GM23338 (cell line): ENCODE data around the gene BRI3. TPM values are rescaled to one million over a fixed set of nuclear protein-coding genes. Genes with fewer than 3 reads are reported as not detected.

ENCODE experiments used
- ATAC-seq: fragments of 200-7000 bp; cut with Tn5 transposase; 3 replicates; pipeline ENCODE4 v1.9.1; 2020
- DNase-seq: peaks from one replicate; pipeline ENCODE4 v3.0.0-alpha.2; 2015; ENCODE audit warnings: low spot score
- H2AFZ ChIP-seq: fragments of 200-600 bp; sonication (generic); 2 replicates; pipeline ENCODE4 v1.8.0; 2016; ENCODE audit warnings: antibody characterized with exemption, mild to moderate bottlenecking, moderate library complexity
- H3F3A ChIP-seq: fragments of 200-600 bp; sonication (generic); replicated peaks from 2 replicates; pipeline ENCODE4 v1.8.0; 2017; ENCODE audit warnings: antibody characterized with exemption, mixed run types, low read depth
- H3K27ac ChIP-seq: fragments of 200-600 bp; sonication (generic); 2 replicates; pipeline ENCODE4 v1.6.1; 2016; ENCODE audit warnings: low read depth
- H3K27me3 ChIP-seq: fragments of 200-600 bp; sonication (generic); 2 replicates; pipeline ENCODE4 v1.8.0; 2016; ENCODE audit warnings: mild to moderate bottlenecking, mixed run types, moderate library complexity; ENCODE audit not compliant: insufficient read depth
- H3K36me3 ChIP-seq: fragments of 200-600 bp; sonication (generic); 2 replicates; pipeline ENCODE4 v1.8.0; 2016; ENCODE audit warnings: mild to moderate bottlenecking; ENCODE audit not compliant: insufficient read depth
- H3K4me1 ChIP-seq: fragments of 200-600 bp; sonication (generic); 2 replicates; pipeline ENCODE4 v1.8.0; 2016; ENCODE audit warnings: mild to moderate bottlenecking, moderate library complexity; ENCODE audit not compliant: insufficient read depth
- H3K4me2 ChIP-seq: fragments of 200-600 bp; sonication (generic); 2 replicates; pipeline ENCODE4 v1.7.1; 2017; ENCODE audit warnings: mixed run types
- H3K4me3 ChIP-seq: fragments of 200-600 bp; sonication (generic); 2 replicates; pipeline ENCODE4 v1.6.1; 2016; ENCODE audit warnings: mixed run types
- H3K79me2 ChIP-seq: fragments of 200-600 bp; sonication (generic); replicated peaks from 2 replicates; pipeline ENCODE4 v1.8.0; 2017; ENCODE audit warnings: mild to moderate bottlenecking; ENCODE audit not compliant: insufficient read depth
- H3K9me2 ChIP-seq: fragments of 200-600 bp; sonication (generic); 2 replicates; pipeline ENCODE4 v1.8.0; 2017; ENCODE audit not compliant: insufficient read depth
- H4K20me1 ChIP-seq: fragments of 200-600 bp; sonication (generic); replicated peaks from 2 replicates; pipeline ENCODE4 v1.8.0; 2017; ENCODE audit warnings: mild to moderate bottlenecking; ENCODE audit not compliant: insufficient read depth
- H3K27ac Mint-ChIP-seq: 2 replicates; pipeline ENCODE4 v1.8.0; 2020; ENCODE audit warnings: inconsistent platforms, mild to moderate bottlenecking, moderate library complexity, mixed read lengths
- H3K27me3 Mint-ChIP-seq: 3 replicates; pipeline ENCODE4 v1.8.0; 2022; ENCODE audit warnings: low read depth, mild to moderate bottlenecking, moderate library complexity, mixed read lengths, inconsistent platforms; ENCODE audit not compliant: insufficient read depth, poor library complexity
- H3K36me3 Mint-ChIP-seq: 3 replicates; pipeline ENCODE4 v1.8.0; 2021; ENCODE audit warnings: low read depth, mild to moderate bottlenecking, inconsistent platforms, moderate library complexity, mixed read lengths
- H3K4me1 Mint-ChIP-seq: 3 replicates; pipeline ENCODE4 v1.8.0; 2020; ENCODE audit warnings: mild to moderate bottlenecking, inconsistent platforms, mixed read lengths
- H3K4me3 Mint-ChIP-seq: 3 replicates; pipeline ENCODE4 v1.8.0; 2021; ENCODE audit warnings: moderate library complexity, mild to moderate bottlenecking, inconsistent platforms, mixed read lengths
- H3K9me3 Mint-ChIP-seq: 3 replicates; pipeline ENCODE4 v1.8.0; 2020; ENCODE audit warnings: moderate library complexity, mild to moderate bottlenecking, inconsistent platforms, mixed read lengths
- CREB1 ChIP-seq: fragments of 250-450 bp; sonication (Bioruptor Pico); IDR thresholded peaks from 2 replicates; pipeline ENCODE4 v1.5.0; 2020; ENCODE audit warnings: low read depth, mild to moderate bottlenecking, moderate library complexity
- EZH2phosphoT487 ChIP-seq: fragments of 200-600 bp; sonication (generic); IDR thresholded peaks from one replicate; pipeline ENCODE4 v1.8.1; 2018; ENCODE audit warnings: antibody characterized with exemption; ENCODE audit not compliant: unreplicated experiment
- JUNB ChIP-seq: IDR thresholded peaks from one replicate; pipeline ENCODE4 v1.6.1; 2016; ENCODE audit warnings: antibody characterized with exemption; ENCODE audit not compliant: unreplicated experiment
- STAT1 ChIP-seq: IDR thresholded peaks from one replicate; pipeline ENCODE4 v1.6.1; 2016; ENCODE audit warnings: antibody characterized with exemption; ENCODE audit not compliant: unreplicated experiment
- ZNF114 ChIP-seq: fragments of 250-450 bp; sonication (Bioruptor Pico); IDR thresholded peaks from 2 replicates; pipeline ENCODE4 v1.5.0; 2020; ENCODE audit warnings: mild to moderate bottlenecking, moderate library complexity
- polyA plus RNA-seq: library from polyadenylated mRNA; unstranded; fragments of >200 nt; fragmentation: Nextera tagmentation; extraction: Ambion mirVana; gene quantifications from 2 replicates; pipeline ENCODE4 v1.2.1, GENCODE V29; 2016
- total RNA-seq: library from RNA; depleted of rRNA; stranded (reverse); fragments of >200 nt; shearing (Covaris generic); gene quantifications from 2 replicates; pipeline ENCODE4 v1.2.3, GENCODE V29; 2014
- TF ChIP-seq, protein P1 (sequence below): fragments of 250-450 bp; sonication (Bioruptor Pico); IDR thresholded peaks from 2 replicates; pipeline ENCODE4 v1.5.0; 2020; ENCODE audit warnings: mild to moderate bottlenecking, moderate library complexity
- TF ChIP-seq, protein P2 (sequence below), 2 experiments: fragments of 200-600 bp in 1 of 2; sonication (generic) in 1 of 2; conservative IDR thresholded peaks; 2 replicates each; pipeline versions ENCODE4 v1.5.1 to v1.6.1; 2016 to 2017; ENCODE audit warnings: antibody characterized with exemption in 2 of 2, low read depth in 2 of 2, mild to moderate bottlenecking in 2 of 2, moderate library complexity in 1 of 2
- TF ChIP-seq, protein P3 (sequence below): IDR thresholded peaks from 2 replicates; pipeline ENCODE4 v1.6.1; 2016; ENCODE audit warnings: antibody characterized with exemption

BRI3 gene
- total and polyA plus RNA-seq, 2 experiments from 2014 or later: 21.7 to 66.1 TPM

DNA sequence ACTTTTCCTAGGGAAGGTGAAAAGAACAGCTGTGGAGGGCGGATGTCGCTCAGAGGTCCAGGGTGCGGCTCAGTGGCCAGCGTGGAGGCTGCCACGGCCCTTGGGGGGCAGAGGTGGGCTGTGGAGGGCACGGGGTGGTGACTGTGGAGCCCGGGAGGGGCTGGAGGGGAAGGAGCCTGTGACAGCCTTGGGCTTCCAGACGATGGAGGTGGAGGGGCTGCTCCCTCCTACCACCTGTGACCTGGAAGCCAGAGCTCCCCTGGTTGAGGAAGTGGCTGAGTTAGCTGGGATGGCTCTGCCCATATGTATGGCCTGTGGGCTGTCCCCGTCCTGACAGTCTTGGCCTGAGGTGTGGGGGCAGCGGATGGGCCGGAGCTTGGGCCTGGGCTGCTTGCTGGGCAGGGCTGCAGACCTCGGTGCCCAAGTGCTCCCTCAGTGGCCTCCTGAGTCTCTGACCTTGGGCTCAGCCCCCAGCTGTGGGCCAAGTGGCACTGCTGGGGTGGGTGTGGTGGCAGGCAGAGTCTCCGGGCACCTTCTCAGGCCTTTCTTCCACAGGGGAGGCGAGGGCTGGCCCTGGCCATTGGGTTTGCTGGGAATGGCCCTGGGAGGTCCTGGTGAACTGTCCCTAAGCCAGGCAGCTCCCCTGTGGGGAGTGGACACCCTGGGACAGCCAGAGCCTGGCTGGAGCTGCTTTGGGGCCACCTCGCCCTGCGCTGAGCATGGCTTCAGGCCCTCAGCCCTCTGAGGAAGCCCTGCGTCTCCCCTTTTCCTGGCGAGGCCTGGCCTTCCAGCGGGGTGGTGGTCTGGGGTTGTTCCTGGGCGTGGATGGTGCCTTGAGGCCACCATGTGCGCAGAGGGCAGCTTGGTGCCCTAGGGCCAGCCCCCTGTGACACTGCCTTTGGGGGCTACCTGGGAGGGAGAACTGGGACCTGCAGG, 3.9 kb downstream of the BRI3 start (continued):
- TF ChIP-seq, protein P1, sequence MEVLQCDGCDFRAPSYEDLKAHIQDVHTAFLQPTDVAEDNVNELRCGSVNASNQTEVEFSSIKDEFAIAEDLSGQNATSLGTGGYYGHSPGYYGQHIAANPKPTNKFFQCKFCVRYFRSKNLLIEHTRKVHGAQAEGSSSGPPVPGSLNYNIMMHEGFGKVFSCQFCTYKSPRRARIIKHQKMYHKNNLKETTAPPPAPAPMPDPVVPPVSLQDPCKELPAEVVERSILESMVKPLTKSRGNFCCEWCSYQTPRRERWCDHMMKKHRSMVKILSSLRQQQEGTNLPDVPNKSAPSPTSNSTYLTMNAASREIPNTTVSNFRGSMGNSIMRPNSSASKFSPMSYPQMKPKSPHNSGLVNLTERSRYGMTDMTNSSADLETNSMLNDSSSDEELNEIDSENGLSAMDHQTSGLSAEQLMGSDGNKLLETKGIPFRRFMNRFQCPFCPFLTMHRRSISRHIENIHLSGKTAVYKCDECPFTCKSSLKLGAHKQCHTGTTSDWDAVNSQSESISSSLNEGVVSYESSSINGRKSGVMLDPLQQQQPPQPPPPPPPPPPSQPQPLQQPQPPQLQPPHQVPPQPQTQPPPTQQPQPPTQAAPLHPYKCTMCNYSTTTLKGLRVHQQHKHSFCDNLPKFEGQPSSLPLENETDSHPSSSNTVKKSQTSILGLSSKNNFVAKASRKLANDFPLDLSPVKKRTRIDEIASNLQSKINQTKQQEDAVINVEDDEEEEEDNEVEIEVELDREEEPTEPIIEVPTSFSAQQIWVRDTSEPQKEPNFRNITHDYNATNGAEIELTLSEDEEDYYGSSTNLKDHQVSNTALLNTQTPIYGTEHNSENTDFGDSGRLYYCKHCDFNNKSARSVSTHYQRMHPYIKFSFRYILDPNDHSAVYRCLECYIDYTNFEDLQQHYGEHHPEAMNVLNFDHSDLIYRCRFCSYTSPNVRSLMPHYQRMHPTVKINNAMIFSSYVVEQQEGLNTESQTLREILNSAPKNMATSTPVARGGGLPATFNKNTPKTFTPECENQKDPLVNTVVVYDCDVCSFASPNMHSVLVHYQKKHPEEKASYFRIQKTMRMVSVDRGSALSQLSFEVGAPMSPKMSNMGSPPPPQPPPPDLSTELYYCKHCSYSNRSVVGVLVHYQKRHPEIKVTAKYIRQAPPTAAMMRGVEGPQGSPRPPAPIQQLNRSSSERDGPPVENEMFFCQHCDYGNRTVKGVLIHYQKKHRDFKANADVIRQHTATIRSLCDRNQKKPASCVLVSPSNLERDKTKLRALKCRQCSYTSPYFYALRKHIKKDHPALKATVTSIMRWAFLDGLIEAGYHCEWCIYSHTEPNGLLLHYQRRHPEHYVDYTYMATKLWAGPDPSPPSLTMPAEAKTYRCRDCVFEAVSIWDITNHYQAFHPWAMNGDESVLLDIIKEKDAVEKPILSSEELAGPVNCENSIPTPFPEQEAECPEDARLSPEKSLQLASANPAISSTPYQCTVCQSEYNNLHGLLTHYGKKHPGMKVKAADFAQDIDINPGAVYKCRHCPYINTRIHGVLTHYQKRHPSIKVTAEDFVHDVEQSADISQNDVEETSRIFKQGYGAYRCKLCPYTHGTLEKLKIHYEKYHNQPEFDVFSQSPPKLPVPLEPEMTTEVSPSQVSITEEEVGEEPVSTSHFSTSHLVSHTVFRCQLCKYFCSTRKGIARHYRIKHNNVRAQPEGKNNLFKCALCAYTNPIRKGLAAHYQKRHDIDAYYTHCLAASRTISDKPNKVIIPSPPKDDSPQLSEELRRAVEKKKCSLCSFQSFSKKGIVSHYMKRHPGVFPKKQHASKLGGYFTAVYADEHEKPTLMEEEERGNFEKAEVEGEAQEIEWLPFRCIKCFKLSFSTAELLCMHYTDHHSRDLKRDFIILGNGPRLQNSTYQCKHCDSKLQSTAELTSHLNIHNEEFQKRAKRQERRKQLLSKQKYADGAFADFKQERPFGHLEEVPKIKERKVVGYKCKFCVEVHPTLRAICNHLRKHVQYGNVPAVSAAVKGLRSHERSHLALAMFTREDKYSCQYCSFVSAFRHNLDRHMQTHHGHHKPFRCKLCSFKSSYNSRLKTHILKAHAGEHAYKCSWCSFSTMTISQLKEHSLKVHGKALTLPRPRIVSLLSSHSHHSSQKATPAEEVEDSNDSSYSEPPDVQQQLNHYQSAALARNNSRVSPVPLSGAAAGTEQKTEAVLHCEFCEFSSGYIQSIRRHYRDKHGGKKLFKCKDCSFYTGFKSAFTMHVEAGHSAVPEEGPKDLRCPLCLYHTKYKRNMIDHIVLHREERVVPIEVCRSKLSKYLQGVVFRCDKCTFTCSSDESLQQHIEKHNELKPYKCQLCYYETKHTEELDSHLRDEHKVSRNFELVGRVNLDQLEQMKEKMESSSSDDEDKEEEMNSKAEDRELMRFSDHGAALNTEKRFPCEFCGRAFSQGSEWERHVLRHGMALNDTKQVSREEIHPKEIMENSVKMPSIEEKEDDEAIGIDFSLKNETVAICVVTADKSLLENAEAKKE (CRISPR knock-in tag): no peak
- no peak for TF ChIP-seq EZH2phosphoT487
- TF ChIP-seq STAT1: no peak
- TF ChIP-seq JUNB: no peak

DNA sequence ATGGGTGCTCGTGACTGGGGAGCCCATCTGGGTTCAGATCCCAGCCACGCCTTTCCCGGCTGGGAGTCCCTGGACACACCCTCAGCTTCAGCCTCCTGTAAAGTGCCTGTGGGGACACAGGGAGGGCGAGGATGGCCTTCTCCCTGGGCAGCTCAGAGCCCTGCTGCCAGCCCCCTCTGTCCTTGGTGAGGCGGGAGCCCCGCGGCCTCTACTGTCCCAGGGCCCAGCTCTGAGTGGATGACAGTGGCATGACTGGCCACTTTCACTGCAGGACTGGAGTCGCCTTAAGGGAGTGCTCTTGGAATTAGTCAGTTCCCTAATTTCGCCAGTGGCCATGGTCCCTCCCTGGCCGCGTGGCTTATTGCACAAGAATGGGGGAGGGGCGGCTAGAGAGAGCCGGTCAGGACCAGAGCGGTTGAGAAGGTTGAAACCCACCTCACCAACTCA, 4.6 kb downstream of the BRI3 start:
- peak overlapping the region; percentile 45; the same call in 1 of the 2 replicates for H3K27ac ChIP-seq
- peaks cover 13% of the 10 kb centered on the region for H3K36me3 Mint-ChIP-seq
- no peaks in the 10 kb centered on the region for H3K9me2 ChIP-seq
- no peaks in the 10 kb centered on the region for H3F3A ChIP-seq
- peak overlapping the region; percentile 64; the same call in 1 of the 2 replicates for H3K4me2 ChIP-seq
- peaks cover 39% of the 10 kb centered on the region for H3K4me1 Mint-ChIP-seq
- H3K79me2 ChIP-seq: peaks cover 69% of the 10 kb centered on the region
- peak overlapping the region; percentile 67 for H3K27ac Mint-ChIP-seq
- no peaks in the 10 kb centered on the region for H3K36me3 ChIP-seq
- no peak for ATAC-seq
- no peak overlapping the region for H3K4me3 Mint-ChIP-seq
- H3K4me1 ChIP-seq: peaks cover 30% of the 10 kb centered on the region
- H2AFZ ChIP-seq: no peak overlapping the region
- H3K27me3 Mint-ChIP-seq: peaks cover 11% of the 10 kb centered on the region
- H4K20me1 ChIP-seq: peaks cover 18% of the 10 kb centered on the region
- H3K9me3 Mint-ChIP-seq: no peaks in the 10 kb centered on the region; the same call in 2 of the 3 replicates
- no peak overlapping the region for H3K4me3 ChIP-seq
- DNase-seq: no peak
- no peaks in the 10 kb centered on the region for H3K27me3 ChIP-seq
- no peak for TF ChIP-seq CREB1 (CRISPR knock-in tag)
- TF ChIP-seq, protein P2, sequence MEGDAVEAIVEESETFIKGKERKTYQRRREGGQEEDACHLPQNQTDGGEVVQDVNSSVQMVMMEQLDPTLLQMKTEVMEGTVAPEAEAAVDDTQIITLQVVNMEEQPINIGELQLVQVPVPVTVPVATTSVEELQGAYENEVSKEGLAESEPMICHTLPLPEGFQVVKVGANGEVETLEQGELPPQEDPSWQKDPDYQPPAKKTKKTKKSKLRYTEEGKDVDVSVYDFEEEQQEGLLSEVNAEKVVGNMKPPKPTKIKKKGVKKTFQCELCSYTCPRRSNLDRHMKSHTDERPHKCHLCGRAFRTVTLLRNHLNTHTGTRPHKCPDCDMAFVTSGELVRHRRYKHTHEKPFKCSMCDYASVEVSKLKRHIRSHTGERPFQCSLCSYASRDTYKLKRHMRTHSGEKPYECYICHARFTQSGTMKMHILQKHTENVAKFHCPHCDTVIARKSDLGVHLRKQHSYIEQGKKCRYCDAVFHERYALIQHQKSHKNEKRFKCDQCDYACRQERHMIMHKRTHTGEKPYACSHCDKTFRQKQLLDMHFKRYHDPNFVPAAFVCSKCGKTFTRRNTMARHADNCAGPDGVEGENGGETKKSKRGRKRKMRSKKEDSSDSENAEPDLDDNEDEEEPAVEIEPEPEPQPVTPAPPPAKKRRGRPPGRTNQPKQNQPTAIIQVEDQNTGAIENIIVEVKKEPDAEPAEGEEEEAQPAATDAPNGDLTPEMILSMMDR (conservative IDR thresholded peaks at IDR 0.05; ENCODE audit: low read depth in 2 of 2): no peak
- TF ChIP-seq ZNF114 (CRISPR knock-in tag): no peak
- TF ChIP-seq, protein P3, sequence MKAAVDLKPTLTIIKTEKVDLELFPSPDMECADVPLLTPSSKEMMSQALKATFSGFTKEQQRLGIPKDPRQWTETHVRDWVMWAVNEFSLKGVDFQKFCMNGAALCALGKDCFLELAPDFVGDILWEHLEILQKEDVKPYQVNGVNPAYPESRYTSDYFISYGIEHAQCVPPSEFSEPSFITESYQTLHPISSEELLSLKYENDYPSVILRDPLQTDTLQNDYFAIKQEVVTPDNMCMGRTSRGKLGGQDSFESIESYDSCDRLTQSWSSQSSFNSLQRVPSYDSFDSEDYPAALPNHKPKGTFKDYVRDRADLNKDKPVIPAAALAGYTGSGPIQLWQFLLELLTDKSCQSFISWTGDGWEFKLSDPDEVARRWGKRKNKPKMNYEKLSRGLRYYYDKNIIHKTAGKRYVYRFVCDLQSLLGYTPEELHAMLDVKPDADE: no peak
- TF ChIP-seq JUNB: no peak
- no peak for TF ChIP-seq EZH2phosphoT487
